Osteoblast (primary cell): ENCODE measurements around the gene NT5C2. TPM values are rescaled to one million over a fixed set of nuclear protein-coding genes. Genes with fewer than 3 reads are reported as not detected.

ENCODE experiments used
- DNase-seq: peaks from one replicate; pipeline ENCODE4 v3.0.0; 2011; ENCODE audit warnings: low spot score, mixed read lengths; ENCODE audit not compliant: insufficient read length; ENCODE audit errors: missing footprints
- H2AFZ ChIP-seq: 2 replicates; pipeline ENCODE4 v1.6.0; 2011; ENCODE audit warnings: mild to moderate bottlenecking, low read length
- H3K27ac ChIP-seq: 2 replicates; pipeline ENCODE4 v1.5.1; 2011; ENCODE audit warnings: mild to moderate bottlenecking, low read depth, low read length, moderate library complexity
- H3K27me3 ChIP-seq: 2 replicates; pipeline ENCODE4 v1.6.0; 2012; ENCODE audit warnings: mild to moderate bottlenecking, control low read depth, inconsistent platforms, low read length, moderate library complexity; ENCODE audit not compliant: insufficient read depth
- H3K36me3 ChIP-seq: 2 replicates; pipeline ENCODE4 v1.5.1; 2011; ENCODE audit warnings: mild to moderate bottlenecking, low read length, control low read depth, moderate library complexity; ENCODE audit not compliant: insufficient read depth
- H3K4me1 ChIP-seq: 2 replicates; pipeline ENCODE4 v1.5.1; 2011; ENCODE audit warnings: mild to moderate bottlenecking, low read length, control low read depth, moderate library complexity; ENCODE audit not compliant: insufficient read depth
- H3K4me2 ChIP-seq: 2 replicates; pipeline ENCODE4 v1.6.0; 2011; ENCODE audit warnings: mild to moderate bottlenecking, low read length; ENCODE audit not compliant: insufficient read depth
- H3K4me3 ChIP-seq: fragments of 200-600 bp; sonication (generic); 3 replicates; pipeline ENCODE4 v1.5.1; 2012; ENCODE audit warnings: mild to moderate bottlenecking, low read length, inconsistent platforms; ENCODE audit not compliant: insufficient read depth
- H3K79me2 ChIP-seq: 2 replicates; pipeline ENCODE4 v1.6.0; 2012; ENCODE audit warnings: mild to moderate bottlenecking, low read length, control low read depth, inconsistent platforms; ENCODE audit not compliant: insufficient read depth
- H3K9me3 ChIP-seq: 2 replicates; pipeline ENCODE4 v1.5.1; 2011; ENCODE audit warnings: low read depth, low read length, control low read depth
- H4K20me1 ChIP-seq: 2 replicates; pipeline ENCODE4 v1.6.0; 2012; ENCODE audit warnings: mild to moderate bottlenecking, low read length, control low read depth; ENCODE audit not compliant: insufficient read depth
- CTCF ChIP-seq: IDR thresholded peaks from 2 replicates; pipeline ENCODE4 v1.5.1; 2011; ENCODE audit warnings: mild to moderate bottlenecking, low read depth, low read length, moderate library complexity; ENCODE audit errors: extremely low read depth
- total RNA-seq: library from RNA; depleted of rRNA; stranded (reverse); fragments of >200 nt; gene quantifications from 2 replicates; pipeline ENCODE4 v1.2.3, GENCODE V29; 2012

Gene NT5C2
- total RNA-seq, 1 donor = 94.1 TPM

DNA sequence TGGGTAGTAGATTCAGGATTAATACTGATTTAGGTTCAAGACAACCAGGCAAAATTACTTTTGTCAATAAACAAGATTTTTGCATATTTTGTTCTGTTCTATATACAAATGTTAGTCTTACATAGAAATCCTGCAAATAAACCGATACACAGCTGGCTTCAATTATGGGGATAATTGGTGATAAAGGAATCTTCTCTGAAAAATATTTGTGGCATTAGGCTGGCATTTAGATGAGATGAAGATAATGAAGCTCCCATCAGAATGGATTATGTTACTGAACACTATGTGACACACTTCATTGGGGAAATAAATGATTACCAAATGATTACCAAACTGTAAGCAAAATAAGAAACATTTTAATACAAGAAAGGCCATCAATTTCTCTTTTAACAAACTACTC lies 65.8 kb downstream of the NT5C2 start:
- Histone ChIP-seq H3K4me3 (no peak overlapping the region), H3K36me3 (no peaks in the 10 kb centered on the region), H3K9me3 (no peaks in the 10 kb centered on the region), H3K79me2 (peaks cover 22% of the 10 kb centered on the region), H3K27ac (no peak overlapping the region), H2AFZ (no peak overlapping the region), H3K4me1 (peaks cover 18% of the 10 kb centered on the region), H3K4me2 (no peak overlapping the region), H3K27me3 (no peaks in the 10 kb centered on the region), H4K20me1 (peaks cover 26% of the 10 kb centered on the region)
- TF ChIP-seq CTCF = no peak
- no peak for DNase-seq

GRCh38 chr10:103125323-103126267 lies 67.5 kb downstream of the NT5C2 start:
- no peak for DNase-seq
- H3K4me3 ChIP-seq = no peak overlapping the region

DNA sequence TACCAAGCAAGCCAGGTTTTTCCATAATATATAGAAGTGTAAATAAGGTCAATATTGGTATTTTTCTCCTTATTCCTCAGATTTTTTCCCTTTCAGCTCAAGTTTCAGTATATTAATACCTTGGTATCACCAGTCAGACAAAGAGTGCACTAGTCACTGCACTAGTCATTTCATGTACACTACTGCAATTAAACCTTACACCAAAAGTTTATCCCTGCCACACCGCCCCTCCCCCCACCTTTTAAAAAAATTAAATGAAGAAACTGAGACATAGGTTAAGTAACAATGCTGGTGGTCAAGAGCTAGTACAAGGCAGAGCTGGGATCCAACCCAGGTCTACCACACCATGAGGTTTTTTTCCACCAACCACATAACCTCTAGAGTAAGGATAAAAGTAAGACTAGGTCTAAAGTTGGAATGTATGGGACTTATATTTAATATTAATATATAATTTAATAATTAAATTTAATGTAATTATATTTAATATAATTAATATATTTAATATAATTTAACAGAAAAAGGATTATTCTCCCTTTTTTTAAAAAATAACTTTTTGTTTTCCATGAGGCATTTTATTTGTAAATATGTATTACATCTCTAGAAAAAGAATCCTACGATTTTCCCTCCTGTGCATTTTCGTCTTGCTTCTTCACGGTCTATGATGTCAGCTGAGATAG lies 68.5 kb downstream of the NT5C2 start:
- no peak for TF ChIP-seq CTCF
- no peaks in the 10 kb centered on the region for H3K36me3 ChIP-seq
- H3K4me3 ChIP-seq = no peak overlapping the region
- no peaks in the 10 kb centered on the region for H3K9me3 ChIP-seq
- peaks cover 20% of the 10 kb centered on the region for H4K20me1 ChIP-seq
- no peak for DNase-seq
- no peaks in the 10 kb centered on the region for H3K27me3 ChIP-seq
- H3K79me2 ChIP-seq = peaks cover 31% of the 10 kb centered on the region
- H3K4me2 ChIP-seq = no peak overlapping the region
- H2AFZ ChIP-seq = no peak overlapping the region
- H3K27ac ChIP-seq = no peak overlapping the region
- peaks cover 29% of the 10 kb centered on the region for H3K4me1 ChIP-seq

More at GRCh38 chr10:103125323-103126267, 67.5 kb downstream of the NT5C2 start:
- Histone ChIP-seq H4K20me1 (peaks cover 19% of the 10 kb centered on the region), H3K36me3 (no peaks in the 10 kb centered on the region), H3K79me2 (peaks cover 28% of the 10 kb centered on the region), H3K4me2 (no peak overlapping the region), H3K4me1 (peaks cover 29% of the 10 kb centered on the region), H3K9me3 (no peaks in the 10 kb centered on the region), H2AFZ (no peak overlapping the region), H3K27ac (no peak overlapping the region), H3K27me3 (no peaks in the 10 kb centered on the region)
- no peak for TF ChIP-seq CTCF
